Cardiac muscle cell (in vitro differentiated cells and primary cell): ENCODE measurements around the gene LRRC74A. TPM values are rescaled to one million over a fixed set of nuclear protein-coding genes. Genes with fewer than 3 reads are reported as not detected.

Experiments used
- DNase-seq, 2 donors: peaks; one replicate each; pipeline versions ENCODE4 v3.0.0 to v3.0.0-alpha.2; 2010 to 2017; ENCODE audit warnings: low read depth in 1 of 2, low spot score in 1 of 2
- H3K27ac ChIP-seq: fragments of 200-600 bp; sonication (generic); 2 replicates; pipeline ENCODE4 v1.5.1; 2016
- H3K27me3 ChIP-seq: fragments of 200-600 bp; sonication (generic); 2 replicates; pipeline ENCODE4 v1.6.0; 2016; ENCODE audit warnings: control low read depth
- H3K36me3 ChIP-seq: fragments of 200-600 bp; sonication (generic); 2 replicates; pipeline ENCODE4 v1.5.1; 2016; ENCODE audit warnings: control low read depth
- H3K4me1 ChIP-seq: fragments of 200-600 bp; sonication (generic); 2 replicates; pipeline ENCODE4 v1.8.1; 2017; ENCODE audit warnings: low read depth, mild to moderate bottlenecking, mixed run types
- H3K4me3 ChIP-seq: fragments of 200-600 bp; sonication (generic); 2 replicates; pipeline ENCODE4 v1.5.1; 2016; ENCODE audit warnings: mild to moderate bottlenecking
- H3K9me3 ChIP-seq: fragments of 200-600 bp; sonication (generic); 2 replicates; pipeline ENCODE4 v1.5.1; 2017; ENCODE audit warnings: low read depth, mild to moderate bottlenecking, control low read depth
- polyA plus RNA-seq: library from polyadenylated mRNA; unstranded; fragments of >200 nt; fragmentation: Nextera tagmentation; extraction: Ambion mirVana; gene quantifications from 2 replicates; pipeline ENCODE4 v1.2.1, GENCODE V29; 2016
- total RNA-seq: library from RNA; depleted of rRNA; stranded (reverse); fragments of >200 nt; gene quantifications from 2 replicates; pipeline ENCODE4 v1.2.3, GENCODE V29; 2016
- TF ChIP-seq, protein P1 (sequence below): IDR thresholded peaks from 2 replicates; pipeline ENCODE4 v1.5.1; 2012; ENCODE audit warnings: low read depth, mild to moderate bottlenecking, low read length

LRRC74A gene
- total and polyA plus RNA-seq, 2 experiments from 2014 or later, result not detected

DNA sequence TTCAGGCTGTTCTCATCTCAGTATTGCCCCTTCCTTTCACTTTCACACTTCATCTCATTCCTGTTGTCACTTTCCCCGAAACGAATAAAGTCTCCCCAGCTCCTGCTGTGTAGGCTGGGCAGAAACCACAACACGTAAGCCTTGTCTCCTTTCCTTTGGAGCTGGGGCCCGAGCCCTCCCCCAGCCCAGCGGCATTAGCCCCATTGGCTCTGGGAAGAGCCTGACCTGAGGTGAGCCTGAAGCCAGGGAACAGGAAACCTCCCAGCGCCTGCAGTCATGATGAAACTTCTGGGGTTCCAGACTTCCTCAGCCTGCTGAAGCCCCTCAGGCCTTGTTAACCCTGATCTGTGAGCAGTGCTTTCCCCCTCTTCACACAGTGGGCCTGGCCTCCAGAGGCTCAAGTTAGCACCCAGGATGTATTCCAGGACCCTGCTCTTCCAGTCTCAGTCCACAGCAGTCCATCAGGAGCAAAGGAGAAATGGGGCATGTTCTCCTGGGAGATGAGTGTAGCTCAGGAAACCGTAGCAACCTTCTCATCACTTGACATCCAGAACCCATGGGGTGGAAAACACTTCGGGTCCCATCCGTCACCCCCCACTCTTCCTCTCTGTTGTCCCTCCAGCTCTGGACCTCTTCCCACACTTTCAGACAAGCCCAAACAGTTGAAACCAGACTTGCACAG is 43.2 kb upstream of the LRRC74A start:
- H3K27ac ChIP-seq, result peak overlapping the region; percentile 72
- H3K4me3 ChIP-seq, result no peak overlapping the region
- peak in 1 of 2 donors; percentile 68 for DNase-seq
- H3K36me3 ChIP-seq, result peaks cover under 1% of the 10 kb centered on the region
- H3K9me3 ChIP-seq, result no peaks in the 10 kb centered on the region
- TF ChIP-seq, protein P1, sequence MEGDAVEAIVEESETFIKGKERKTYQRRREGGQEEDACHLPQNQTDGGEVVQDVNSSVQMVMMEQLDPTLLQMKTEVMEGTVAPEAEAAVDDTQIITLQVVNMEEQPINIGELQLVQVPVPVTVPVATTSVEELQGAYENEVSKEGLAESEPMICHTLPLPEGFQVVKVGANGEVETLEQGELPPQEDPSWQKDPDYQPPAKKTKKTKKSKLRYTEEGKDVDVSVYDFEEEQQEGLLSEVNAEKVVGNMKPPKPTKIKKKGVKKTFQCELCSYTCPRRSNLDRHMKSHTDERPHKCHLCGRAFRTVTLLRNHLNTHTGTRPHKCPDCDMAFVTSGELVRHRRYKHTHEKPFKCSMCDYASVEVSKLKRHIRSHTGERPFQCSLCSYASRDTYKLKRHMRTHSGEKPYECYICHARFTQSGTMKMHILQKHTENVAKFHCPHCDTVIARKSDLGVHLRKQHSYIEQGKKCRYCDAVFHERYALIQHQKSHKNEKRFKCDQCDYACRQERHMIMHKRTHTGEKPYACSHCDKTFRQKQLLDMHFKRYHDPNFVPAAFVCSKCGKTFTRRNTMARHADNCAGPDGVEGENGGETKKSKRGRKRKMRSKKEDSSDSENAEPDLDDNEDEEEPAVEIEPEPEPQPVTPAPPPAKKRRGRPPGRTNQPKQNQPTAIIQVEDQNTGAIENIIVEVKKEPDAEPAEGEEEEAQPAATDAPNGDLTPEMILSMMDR, result no peak
- H3K27me3 ChIP-seq, result no peaks in the 10 kb centered on the region
- H3K4me1 ChIP-seq, result no peaks in the 10 kb centered on the region

DNA sequence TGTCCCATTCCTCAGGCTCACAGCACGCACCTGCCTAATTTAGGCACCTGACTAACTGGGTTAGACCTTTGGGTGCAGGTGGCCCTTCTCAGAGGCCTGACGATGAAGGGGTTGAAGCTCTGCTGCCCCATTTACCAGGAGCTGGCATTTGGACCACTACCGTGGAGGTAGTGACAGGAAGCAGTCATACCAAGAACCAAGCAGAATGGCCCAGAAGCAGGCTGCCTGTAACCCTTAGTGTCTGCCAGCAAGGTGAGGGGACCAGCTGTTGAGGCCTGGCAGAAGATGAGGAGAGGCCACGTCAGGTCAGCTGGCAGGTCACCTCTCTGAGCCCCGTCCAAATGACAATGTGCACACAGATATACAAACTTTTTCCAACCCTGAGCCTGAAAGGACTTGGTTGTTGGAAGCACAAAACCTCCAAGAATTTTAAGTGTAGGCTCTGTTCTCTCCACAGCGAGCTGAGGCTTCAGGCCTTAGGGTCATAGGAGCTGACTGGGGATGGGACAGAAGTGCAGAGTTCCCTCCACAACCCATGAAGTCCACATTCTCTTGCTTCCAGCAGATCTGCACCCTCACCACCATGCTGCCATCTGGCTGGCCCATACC is 41.8 kb upstream of the LRRC74A start:
- H3K4me3 ChIP-seq, result no peak overlapping the region
- H3K4me1 ChIP-seq, result no peaks in the 10 kb centered on the region
- DNase-seq, result no peak
- peak overlapping the region; percentile 72 for H3K27ac ChIP-seq
- peaks cover 12% of the 10 kb centered on the region for H3K36me3 ChIP-seq
- TF ChIP-seq, protein P1, result no peak
- no peaks in the 10 kb centered on the region for H3K27me3 ChIP-seq
- no peaks in the 10 kb centered on the region for H3K9me3 ChIP-seq

DNA sequence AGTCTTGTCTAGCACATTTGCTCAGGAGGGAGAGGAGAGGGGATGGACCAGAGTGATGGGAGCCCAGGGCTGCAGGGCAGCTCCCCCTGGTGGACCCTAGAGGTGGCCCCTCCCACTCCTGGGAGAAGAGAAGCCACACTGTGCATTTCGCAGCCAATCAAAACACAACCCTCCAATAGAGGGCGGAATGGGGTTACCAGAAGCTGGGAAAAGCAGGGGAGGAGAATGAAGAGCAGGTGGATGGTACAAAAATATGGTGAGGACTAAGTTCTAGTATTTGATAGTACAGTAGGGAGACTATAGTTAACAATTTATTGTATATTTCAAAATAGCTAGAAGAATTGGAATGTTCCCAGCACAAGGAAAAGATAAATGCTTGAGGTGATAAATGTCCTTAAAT is 41.3 kb upstream of the LRRC74A start:
- TF ChIP-seq, protein P1, result peak; percentile 99
- DNase-seq, result peak; percentile 88 to 93
- Histone ChIP-seq H3K36me3 (peaks cover 12% of the 10 kb centered on the region), H3K4me3 (no peak overlapping the region), H3K27me3 (no peaks in the 10 kb centered on the region), H3K9me3 (no peaks in the 10 kb centered on the region), H3K4me1 (no peaks in the 10 kb centered on the region), H3K27ac (peak overlapping the region; percentile 32)

DNA sequence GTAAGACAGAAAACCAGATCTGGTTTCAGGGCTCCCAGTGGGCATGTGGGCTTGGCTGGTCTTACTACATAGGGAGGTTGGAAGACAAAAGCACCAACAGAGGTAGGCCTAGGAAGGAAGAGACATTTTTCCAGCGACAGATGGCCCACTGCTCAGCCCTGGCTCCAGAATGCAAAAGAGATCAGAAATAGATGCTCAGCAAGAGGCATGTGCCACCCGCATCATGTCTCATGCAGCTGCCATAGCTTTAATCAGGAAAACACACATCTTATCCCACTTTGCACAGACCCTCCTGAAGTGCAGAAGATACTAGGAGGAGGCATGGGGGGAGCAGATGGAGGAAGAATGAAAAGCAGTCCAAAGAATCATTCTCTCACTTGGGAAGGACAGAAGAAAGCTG is 39.6 kb upstream of the LRRC74A start:
- H3K4me3 ChIP-seq, result no peak overlapping the region
- DNase-seq, result no peak
- no peak overlapping the region for H3K27ac ChIP-seq
- peaks cover 27% of the 10 kb centered on the region for H3K36me3 ChIP-seq
- H3K9me3 ChIP-seq, result no peaks in the 10 kb centered on the region
- TF ChIP-seq, protein P1, result no peak
- H3K4me1 ChIP-seq, result no peaks in the 10 kb centered on the region
- H3K27me3 ChIP-seq, result no peaks in the 10 kb centered on the region

DNA sequence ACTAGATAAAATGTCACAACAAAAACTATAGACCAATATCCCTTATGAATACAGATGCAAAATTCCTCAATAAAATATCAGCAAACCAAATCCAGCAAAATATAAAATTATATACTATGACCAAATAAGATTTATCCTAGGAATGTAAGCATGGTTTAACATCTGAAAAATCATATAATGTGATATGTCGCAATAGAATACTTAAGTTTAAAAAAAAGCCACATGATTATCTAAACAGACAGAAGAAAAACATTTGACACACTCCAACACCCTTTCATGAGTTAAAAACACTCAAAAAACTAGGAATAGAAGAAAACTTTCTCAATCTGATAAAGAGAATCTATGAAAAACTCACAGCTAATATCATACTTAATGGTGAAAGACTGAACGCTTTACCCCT is 33.8 kb upstream of the LRRC74A start:
- Histone ChIP-seq H3K4me3 (no peak overlapping the region), H3K4me1 (no peaks in the 10 kb centered on the region)
- TF ChIP-seq, protein P1, result no peak

More for the DNA sequence above, 33.8 kb upstream of the LRRC74A start:
- Histone ChIP-seq H3K36me3 (peaks cover 38% of the 10 kb centered on the region), H3K27me3 (no peaks in the 10 kb centered on the region), H3K9me3 (no peaks in the 10 kb centered on the region), H3K27ac (no peak overlapping the region)
- DNase-seq, result no peak
